NCI-H1048 (cell line): ENCODE measurements around the gene CACNA1D.

Experiments
- DNase-seq: peaks from one replicate; lab custom pipeline; 2025; lab: John Stamatoyannopoulos, UW

The CACNA1D gene

DNA sequence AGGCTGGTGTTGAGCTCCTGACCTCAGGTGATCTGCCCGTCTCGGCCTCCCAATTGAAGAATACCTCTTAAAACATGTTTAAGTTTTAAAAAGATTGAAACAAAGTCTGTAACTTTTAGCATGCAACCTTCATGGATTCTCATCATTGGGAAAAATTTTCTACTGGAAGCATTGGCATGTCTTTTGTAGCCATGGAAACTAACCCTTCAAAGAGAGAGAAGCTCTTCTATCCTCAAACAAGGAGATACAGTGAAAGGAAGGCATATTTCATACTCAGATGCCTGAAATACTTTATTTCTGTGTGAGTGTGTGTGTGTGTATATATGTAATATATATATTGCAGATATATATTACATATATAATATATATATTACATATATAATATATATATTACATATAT lies 196.9 kb downstream of the CACNA1D start:
- DNase-seq: no peak

DNA sequence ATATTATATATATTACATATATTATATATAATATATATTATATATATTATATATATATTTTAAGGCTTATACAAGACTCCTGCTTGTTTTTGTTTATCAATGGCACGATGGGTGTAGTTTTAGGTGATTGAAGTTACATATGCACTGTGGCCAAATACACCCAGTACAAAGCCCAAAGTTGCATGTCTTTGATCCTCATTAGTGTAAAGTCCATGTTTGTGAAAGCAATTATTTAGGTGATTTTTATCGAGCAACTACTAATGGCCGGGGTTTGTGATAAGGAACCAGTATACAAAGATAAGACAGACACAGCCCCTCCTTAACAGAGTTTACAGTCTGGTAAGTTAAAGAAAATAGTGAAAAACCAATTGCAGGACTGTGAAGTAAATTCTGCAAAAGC lies 197.5 kb downstream of the CACNA1D start:
- no peak for DNase-seq

DNA sequence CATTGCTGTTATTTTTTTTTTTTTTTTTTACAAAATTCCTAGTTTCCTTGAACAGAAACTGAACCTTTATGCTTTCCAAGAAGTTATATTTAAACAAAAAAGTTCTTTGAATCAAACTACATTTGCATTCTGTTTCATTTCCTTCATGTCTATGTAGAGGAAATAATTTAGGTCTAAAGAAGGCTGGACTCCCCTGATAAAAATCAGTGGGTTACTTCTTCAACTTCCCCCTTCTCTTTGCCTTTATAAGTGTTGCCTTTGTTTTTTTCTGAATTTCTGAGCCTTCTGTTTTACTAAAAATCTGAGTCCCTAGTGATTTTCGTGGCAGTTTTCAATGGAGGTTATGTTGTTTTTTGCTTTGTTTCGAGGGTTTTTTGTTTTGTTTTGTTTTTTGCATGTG lies 199.0 kb downstream of the CACNA1D start:
- DNase-seq: no peak

DNA sequence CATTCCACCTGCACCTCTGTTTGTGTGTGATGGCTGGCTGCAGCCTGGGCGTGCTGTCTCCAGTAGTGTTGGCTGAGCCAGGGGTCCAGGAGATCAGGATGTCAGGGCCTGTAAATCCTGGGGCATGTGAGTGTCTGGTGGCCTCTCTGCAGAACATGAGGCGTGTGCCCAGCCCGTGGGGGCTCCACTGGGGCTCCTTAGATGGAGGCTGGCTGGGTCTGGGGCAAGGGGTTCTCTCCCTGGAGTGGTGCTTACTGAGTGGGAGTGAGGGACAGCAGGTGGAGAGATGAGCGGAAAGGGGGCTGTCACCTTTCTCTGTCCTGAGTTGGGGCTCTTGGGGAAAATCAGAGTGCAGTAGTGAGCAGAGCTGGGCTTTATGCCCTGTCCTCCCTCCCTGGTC lies 199.6 kb downstream of the CACNA1D start:
- no peak for DNase-seq

DNA sequence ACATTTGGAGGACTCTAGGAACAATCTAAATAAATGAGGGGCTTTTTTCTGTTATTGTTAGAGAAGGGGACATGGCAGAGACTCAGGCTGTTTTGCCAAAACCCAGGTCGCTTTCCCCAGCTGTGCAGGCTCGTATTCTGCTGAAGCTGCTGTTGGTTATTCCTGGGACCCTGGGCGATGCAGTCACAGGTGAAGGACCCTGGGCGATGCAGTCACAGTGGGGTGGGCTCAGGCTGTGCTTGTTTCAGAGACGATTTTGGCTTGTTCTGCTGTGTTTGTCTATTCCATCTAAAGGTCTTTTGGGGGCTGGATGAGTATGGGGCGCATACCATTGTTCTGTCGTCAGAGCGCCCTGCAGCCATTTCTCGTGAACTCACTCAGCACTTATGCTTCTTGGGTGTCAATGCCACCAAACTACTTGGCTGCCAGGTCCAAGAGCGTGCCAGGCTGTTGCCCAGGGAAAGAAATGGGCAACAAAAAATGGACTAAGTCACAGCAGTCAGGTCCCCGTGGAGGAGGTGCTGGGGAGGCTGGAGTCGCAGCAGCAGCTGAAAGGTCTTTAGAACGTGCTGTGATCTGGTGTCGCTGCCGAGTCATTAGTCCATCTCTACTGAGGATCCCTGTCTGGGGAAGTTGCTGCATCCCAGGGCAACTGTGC lies 200.4 kb downstream of the CACNA1D start:
- no peak for DNase-seq

DNA sequence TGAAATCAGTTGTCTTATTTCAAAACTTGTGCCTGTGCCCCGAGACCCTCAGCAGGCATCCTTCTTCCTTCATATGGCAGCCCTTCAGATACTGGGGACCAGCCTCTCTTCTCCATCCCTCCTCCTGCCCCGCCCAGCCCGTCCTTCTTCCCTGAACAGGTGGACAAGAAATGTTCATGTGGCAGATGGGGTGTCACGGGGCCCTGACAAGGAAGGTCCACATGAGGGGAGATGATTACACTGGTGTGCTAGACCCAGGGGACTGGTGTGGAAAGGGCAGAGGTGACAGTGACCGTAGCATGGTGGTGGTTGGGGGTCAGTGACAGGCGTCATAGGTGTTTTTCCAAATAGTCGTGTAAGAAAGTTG lies 200.9 kb downstream of the CACNA1D start:
- DNase-seq: no peak

DNA sequence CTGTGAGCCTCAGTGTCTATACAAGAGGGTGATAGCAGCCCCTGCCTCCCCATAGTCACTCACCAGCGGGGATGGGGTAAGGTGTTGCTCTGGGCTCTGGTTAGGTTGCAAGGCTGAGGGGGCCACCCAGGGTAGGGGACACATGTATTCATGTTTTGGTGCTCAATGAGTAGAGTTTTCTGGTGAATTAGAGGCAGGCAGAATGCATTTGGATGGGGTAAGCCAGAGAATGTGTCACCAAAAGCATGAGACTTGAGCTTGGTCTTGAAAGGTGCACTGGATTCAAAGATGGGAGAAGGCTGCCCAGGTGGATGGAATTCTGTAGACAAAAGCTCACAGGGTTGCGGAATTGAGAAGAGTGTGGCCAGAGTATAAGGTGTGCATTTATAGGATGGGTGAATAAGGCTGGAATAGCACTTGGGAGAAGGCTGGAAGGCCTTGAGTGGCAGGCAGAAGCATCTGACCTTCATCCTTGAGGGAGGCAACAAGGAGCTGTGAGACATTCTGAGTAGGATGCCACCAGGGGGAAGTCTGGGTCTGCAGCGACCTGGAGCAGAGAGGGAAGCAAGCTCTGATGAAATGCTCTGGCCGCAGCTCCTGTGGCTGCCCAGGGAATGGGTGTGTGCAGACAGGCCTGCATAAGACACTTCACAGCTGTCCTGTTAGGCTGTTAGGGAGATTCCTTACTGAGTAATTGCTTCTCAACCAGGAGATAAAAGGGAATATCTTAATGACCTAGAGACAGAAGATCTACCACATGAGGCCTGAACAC lies 202.2 kb downstream of the CACNA1D start:
- DNase-seq: no peak

DNA sequence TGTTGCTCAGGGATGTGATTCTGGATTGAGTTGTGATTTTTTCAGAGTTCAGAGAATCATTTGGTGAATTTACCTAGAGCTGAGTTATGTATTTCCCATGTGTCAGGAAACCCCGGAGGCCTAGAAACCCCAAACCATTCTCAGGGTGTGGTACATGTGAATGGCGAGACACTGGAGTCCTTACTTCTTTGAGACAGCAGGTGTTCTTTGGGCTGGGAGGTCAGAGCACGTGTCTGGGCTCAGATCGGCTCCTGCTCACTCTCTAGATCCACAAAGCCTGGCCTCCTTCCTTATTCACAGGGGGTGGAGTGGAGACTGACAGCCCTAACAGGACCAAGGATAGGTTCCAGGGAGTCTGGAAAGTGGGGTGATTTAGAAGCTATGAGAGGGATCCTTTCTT lies 206.0 kb downstream of the CACNA1D start:
- no peak for DNase-seq

DNA sequence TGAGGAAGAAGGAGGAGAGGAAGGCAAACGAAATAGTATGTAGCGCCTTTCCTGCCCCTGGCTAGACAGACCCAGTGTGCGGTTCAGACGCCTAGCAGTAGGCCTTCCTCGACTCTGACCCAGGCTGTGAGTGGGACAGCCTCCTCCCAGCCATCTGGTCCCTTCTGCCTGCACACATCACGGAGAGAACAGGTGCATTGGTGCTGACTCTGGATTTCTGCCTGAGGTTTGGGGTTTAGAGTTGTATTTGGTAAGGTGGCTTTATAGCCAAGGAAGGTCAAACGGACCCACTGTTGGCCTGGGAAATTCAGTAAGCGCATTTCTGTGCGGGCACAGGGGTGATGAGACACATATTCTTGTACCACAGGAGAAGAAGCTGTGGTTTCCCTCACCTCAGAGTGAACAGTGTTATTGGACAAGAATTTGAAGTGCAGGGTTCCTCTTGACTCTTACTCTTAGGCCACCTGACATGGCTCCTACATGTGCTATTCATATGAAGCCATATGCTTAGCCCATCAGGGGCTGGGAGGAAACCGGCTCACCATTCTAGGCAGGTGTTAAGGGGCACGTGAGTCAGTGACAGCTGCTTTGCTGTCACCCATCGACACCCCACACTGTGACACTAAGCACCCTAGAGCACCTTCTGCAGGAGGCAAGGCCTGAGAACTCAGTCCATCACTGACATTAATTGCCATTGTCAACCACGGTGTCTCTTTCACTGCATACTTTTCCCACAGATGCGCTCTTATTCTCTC lies 208.5 kb downstream of the CACNA1D start:
- no peak for DNase-seq

DNA sequence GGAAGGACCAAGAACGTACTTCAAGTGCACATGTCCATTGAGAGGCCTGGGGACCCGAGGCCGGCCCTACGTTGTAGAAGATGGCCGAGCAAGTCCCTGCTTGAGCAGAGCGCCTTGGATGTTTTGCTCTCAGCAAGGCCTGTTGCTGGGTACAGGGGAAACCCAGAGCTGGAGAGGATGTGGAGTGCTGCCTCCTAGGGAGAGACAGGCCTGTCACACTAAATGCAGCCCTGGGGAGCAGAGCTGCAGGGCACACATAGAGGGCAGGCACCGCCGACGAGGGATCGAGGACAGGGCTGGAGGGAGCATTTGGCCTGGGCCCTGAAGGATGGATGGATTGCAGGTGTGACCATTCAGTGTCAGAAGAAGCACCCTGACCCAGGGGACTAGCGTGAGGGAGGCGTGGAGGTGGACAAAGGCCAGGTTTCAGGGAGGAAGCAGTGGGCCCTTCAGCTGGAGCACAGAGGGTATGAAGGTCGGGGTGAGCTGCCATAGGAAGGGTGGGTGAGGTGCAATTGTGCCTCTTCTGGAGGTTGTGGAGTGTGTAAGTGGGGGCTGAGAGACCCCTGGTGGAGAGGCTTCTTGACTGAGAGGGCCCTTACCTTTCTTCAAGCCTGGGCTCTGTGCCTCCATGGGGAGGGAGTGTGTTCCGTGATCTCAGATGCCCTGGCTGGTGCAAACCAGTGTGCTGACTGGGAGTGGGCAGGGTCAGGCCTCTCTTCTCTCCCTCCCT lies 209.4 kb downstream of the CACNA1D start:
- no peak for DNase-seq

DNA sequence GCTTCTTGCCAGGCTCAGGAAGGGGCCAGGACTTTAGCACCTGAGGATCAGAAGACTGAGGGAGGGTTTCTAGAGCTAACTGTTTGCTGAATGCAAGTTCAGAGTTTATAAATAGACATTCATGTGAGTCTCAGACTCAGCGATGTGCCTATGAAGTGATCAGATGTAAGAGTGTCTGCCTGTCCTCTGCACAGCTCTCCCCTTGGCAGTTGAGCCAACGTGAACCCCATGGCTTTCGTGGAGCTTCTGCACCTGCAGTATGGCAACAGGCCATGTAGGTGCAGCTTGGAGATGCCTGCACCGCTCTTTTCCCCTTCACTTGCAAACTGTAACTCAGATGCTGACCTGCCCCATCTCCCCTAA lies 209.9 kb downstream of the CACNA1D start:
- DNase-seq: no peak

DNA sequence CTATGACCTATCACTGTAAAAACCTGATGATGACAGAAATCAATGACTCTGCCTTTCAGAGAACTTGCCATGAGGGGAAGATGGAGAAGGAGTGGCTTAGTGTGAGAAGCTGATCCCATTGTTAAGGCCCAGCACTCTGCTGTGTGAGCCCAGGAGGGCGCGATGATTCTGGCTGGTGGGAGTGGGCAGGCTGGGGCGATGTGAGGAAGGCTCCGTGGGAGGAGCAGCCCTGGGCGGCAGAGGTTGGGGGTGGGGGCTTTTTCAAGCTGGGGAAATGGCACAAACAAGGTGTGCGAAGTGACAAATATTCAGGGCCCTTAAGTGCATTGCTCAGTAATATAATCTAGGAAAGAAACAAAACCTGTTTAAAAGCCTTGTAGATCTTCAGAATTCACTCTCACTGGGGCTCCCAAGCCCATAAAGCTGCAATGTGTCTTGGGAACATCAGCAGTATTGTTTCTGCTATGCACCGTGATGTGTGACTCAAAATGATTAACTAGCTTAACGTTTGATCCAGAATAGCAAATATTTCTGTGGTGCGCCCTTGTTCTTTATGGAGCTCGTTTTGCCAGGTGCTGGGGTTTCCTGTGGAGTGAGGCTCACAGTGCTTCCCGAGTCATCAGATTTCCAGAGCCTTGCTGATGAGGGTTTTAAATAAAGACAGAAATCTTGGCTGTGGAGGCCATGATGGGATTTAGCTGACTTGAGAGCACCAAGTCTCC lies 210.8 kb downstream of the CACNA1D start:
- DNase-seq: no peak

DNA sequence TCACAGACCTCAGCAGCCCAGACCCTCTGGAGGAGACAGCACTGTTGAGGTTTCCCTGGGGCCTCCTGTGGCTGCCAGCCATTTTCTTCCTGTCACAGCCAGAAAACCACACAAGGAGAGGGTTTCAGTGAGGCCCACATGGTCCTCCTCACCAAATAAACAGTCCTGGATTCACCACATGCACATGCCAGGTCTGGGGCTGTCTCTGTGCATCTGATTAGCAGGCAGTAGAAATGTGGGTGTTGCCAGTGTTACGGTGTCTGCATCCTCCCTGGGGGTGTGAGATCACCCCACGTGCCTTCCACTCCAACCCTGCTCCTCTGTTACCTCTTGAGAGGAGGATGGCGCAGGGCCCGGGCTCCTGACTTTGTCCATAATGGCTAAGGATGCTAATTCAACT lies 211.4 kb downstream of the CACNA1D start:
- DNase-seq: no peak

DNA sequence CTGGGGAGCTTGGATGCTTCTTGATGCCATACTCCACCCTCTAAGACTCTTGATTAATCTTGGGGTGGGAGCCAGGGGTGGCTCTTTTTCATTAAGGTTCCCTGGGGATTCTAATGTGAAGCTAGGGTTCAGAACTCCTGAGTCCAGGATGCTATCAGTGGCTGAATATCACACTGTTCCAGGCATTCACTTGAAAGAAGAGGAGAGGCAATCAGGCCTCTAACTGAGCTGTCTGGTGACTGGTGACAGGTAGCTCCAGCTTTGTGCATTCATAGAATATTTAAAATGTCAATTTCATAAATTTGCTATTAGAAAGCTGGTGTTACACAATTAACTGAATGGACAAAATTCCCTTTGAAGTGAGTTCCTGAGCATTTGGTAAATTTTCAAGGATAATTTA lies 212.8 kb downstream of the CACNA1D start:
- DNase-seq: no peak

DNA sequence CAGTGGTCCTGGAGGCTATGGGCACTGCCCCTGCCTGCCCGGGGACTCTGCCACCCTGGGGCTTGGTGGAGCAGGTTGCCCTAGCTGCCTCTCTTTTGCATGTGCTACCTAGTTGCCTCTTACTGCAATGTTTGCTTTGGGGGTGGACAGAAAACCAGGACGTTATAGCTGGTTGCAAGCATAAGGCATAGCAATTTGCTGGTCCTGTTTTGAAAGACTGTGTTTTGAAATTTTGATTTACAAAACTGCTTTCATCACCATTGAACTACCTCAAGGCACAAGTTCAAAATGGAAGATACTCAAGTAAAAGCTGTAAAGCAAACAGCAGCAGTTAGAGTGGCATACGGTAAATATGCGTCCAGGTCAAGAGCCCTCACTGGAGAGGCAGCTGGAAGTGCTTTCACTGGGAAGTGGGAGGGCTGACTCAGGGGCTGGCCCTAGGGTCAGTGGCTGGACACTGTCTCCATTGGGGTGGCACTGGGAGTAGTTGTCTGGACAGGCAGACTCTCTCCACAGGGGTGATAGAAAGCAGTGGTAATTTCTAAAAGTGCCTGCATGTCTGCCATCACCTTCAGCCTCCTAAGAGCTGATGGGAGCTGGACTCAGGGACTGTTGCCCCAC lies 213.7 kb downstream of the CACNA1D start:
- no peak for DNase-seq

DNA sequence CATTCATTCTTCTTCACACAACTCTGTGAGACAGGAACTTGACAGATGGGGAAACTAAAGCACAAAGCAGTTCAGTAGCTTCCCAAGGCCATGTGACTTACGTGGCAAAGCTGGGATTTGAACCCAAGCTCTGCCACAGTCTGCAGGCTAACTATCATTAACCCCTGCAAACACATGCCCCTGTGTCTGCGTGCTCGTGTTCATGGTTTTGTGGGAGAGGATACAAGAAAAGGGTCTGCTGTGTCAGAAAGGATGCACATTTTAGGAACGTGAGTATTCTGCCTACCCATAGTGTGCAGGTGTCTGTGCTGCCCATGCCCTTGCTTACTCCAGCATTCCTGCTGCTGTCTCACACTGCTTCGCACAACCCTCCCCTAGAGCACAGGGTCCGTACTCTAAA lies 214.8 kb downstream of the CACNA1D start:
- DNase-seq: no peak

DNA sequence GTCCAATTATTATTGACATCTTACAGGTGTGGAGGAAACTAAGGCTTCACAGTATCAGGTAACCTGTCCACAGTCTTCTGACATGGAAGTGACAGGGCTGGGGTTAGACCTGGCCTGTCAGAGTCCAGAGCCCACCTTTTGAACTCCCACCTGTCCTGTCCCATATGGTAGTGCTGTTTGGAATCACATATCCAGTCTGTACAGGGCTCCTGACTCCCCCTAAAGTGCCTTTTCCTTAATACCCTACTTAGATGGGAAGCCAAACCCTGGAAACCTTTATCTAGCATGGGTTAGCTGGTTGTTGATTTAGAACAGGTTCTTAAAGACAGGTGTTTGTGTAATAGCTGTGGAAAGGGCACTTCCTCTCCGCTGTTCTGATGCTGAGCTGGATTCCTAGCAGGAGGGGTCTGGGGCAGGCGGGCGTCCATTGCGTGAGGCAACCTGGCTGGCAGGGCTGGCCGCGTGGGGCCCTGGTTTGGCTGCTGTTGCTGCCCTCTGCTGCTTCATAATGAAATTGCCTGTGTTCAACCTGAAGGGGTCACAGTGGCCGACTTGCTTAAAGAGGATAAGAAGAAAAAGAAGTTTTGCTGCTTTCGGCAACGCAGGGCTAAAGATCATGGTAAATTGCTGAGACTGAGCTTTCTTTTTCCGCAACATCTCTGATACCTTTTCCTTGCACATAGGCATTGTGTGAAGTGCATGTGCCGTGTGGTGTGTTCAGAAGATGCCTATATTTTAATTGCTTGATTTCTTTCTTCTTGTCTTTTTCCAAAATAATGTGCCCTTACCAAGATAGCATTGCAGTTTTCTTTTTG lies 215.7 kb downstream of the CACNA1D start:
- DNase-seq: no peak

DNA sequence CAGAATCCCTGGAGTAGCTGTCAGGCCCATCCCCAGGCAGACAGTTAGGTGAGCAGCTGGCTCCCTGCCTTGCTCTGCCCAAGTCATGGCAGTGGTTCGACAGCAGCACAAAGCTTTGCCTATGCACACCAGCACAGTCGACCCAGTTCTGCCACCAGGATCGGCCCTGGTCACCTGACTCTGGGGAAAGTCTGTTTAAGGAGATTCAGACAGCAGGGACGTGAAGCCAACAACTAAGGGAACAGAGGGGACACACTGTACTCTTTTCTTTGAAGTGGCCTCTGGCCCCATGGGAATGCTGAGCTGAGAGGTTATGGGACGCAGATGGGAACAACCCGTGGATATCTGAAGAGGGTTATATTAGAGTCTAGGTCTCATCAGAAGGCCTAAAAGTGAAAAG lies 217.0 kb downstream of the CACNA1D start:
- DNase-seq: no peak

DNA sequence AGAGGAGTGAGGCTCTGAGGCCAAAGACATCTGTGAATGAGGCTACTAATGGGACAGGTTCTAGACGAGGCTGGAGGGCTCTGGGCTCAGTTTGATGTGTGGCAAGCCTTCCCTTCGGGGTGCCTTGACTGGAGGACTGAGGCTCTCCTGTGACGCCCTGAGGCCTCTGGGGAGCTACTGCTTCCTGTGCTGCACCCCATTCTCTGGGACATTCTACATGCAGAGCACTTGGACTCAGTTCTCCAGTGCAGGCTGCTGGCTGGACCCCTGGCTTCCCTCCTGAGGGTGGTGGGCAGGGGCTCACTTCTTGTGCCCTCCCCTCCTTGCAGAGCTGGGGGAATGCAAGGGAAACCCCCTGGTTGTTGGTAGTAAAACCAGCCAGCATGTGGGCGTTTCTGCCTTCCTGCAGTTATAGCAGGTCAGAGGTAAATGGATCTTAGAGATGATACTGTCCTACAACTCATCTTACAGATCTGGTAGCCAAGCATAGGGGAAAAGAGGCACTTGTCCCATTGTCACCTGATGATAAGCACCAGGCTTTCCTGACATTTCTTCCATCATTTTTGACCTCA lies 218.5 kb downstream of the CACNA1D start:
- no peak for DNase-seq

DNA sequence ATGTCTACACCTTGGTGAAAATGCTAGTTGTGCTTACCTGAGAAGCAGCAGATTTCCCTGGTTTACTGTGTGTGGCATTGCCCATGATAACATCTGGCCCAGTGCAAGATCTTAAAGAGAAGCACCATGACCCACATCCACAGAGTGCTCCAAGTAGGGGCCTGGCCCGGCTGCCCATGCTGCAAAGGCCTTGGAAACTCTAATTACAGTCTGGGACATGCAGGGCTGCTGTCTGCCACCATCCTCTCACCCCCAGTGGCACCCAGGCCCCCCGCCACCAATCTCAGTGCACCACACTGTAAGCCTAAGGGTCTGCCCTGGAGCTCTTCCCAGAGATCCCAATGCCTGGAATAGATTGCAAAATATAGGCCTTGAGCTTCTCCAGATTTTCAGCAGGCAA lies 219.2 kb downstream of the CACNA1D start:
- DNase-seq: no peak
